Left kidney (tissue), 8 donors: ENCODE measurements around the gene HNRNPH2. TPM values are rescaled to one million over a fixed set of nuclear protein-coding genes. Genes with fewer than 3 reads are reported as not detected.

Experiments used
- DNase-seq: peaks from one replicate; pipeline ENCODE4 v3.0.0-alpha.2; 2013
- long read RNA-seq, 8 donors: transcript quantifications; one replicate each; lab custom pipeline, GENCODE V29; 2026
- polyA plus RNA-seq: library from polyadenylated mRNA; unstranded; fragments of 120-200 nt; gene quantifications from one replicate; pipeline ENCODE4 v1.2.1, GENCODE V29; 2013; ENCODE audit not compliant: insufficient read length

HNRNPH2 gene
- 145 TPM for polyA plus RNA-seq
- long read RNA-seq, donor 1, transcript HNRNPH2-201 (2 exons, 2,223 nt), result major isoform, 49 of 148 reads
- long read RNA-seq, donor 1, partial matches to known transcripts, result 99 of 148 reads
- long read RNA-seq, donor 1, other reads (novel, unspliced or antisense), result 0 of 148 reads
- long read RNA-seq, donor 2, transcript HNRNPH2-201 (2 exons, 2,223 nt), result major isoform, 40 of 40 reads
- long read RNA-seq, donor 2, partial matches to known transcripts, result 0 of 40 reads
- long read RNA-seq, donor 2, other reads (novel, unspliced or antisense), result 0 of 40 reads
- long read RNA-seq, donor 3, transcript HNRNPH2-201 (2 exons, 2,223 nt), result major isoform, 26 of 26 reads
- long read RNA-seq, donor 3, partial matches to known transcripts, result 0 of 26 reads
- long read RNA-seq, donor 3, other reads (novel, unspliced or antisense), result 0 of 26 reads
- long read RNA-seq, donor 4, partial matches to known transcripts, result 0 of 2 reads
- long read RNA-seq, donor 4, other reads (novel, unspliced or antisense), result 0 of 2 reads
- long read RNA-seq, donor 5, transcript HNRNPH2-201 (2 exons, 2,223 nt), result major isoform, 62 of 62 reads
- long read RNA-seq, donor 5, partial matches to known transcripts, result 0 of 62 reads
- long read RNA-seq, donor 5, other reads (novel, unspliced or antisense), result 0 of 62 reads
- long read RNA-seq, donor 6, transcript HNRNPH2-201 (2 exons, 2,223 nt), result major isoform, 42 of 122 reads
- long read RNA-seq, donor 6, partial matches to known transcripts, result 80 of 122 reads
- long read RNA-seq, donor 6, other reads (novel, unspliced or antisense), result 0 of 122 reads
- long read RNA-seq, donor 7, transcript HNRNPH2-201 (2 exons, 2,223 nt), result major isoform, 60 of 157 reads
- long read RNA-seq, donor 7, partial matches to known transcripts, result 97 of 157 reads
- long read RNA-seq, donor 7, other reads (novel, unspliced or antisense), result 0 of 157 reads
- long read RNA-seq, donor 8, transcript HNRNPH2-201 (2 exons, 2,223 nt), result major isoform, 18 of 18 reads
- long read RNA-seq, donor 8, partial matches to known transcripts, result 0 of 18 reads
- long read RNA-seq, donor 8, other reads (novel, unspliced or antisense), result 0 of 18 reads

GRCh38 chrX:101407748-101408531 is at the start of gene HNRNPH2, which contains the start of gene GLA:
HNRNPH2 (plus strand) TSS chrX:101408222; CDS start chrX:101411989, 3,767 bp downstream.
GLA (minus strand) TSS chrX:101407925; CDS start chrX:101407903, 22 bp downstream.
- peak; percentile 95 for DNase-seq

- no peak for DNase-seq
These were observed 48.1 kb upstream of the HNRNPH2 start for GRCh38 chrX:101359966-101360365.

DNA sequence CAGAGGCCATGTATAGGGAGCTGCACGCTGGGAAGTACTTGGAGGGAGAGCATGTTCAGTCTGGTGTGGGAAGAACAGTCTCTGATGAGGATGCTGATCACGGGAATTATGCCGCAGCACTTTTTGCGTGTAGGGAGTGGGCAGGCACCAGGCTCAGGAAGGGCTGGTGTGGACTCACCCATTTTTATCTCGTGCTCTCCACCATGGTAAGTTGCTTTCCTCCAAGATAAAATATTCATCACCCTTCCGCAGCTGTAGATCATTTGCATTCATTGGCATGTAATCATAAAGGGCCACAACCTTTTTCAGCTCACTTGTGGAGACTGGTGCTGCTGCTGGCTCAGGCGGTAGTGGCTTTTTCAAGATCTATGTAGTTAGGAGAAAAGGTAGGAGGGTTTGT is 47.6 kb upstream of the HNRNPH2 start:
- DNase-seq, result no peak

DNA sequence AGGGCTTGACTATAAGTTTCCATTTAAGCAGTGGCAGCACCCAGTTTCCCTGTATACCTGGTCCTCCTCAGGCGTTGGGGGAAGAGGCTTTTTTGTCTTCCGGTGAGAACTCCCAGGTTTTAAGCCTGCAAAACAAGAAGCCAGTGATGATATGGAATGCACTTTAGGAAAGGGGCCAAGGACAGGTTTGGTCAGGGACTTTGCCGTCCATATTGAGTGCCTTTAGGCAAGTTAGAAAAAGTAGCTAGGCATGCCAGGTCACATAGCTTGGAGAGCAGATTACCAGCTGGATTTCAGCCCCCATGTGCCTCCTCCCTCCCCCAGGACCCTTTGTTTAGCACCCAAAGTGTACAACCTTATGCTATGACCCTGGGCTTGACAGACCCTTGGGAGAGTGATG is 45.9 kb upstream of the HNRNPH2 start:
- DNase-seq, result no peak

GRCh38 chrX:101362757-101363156 is 45.3 kb upstream of the HNRNPH2 start:
- DNase-seq, result no peak

DNA sequence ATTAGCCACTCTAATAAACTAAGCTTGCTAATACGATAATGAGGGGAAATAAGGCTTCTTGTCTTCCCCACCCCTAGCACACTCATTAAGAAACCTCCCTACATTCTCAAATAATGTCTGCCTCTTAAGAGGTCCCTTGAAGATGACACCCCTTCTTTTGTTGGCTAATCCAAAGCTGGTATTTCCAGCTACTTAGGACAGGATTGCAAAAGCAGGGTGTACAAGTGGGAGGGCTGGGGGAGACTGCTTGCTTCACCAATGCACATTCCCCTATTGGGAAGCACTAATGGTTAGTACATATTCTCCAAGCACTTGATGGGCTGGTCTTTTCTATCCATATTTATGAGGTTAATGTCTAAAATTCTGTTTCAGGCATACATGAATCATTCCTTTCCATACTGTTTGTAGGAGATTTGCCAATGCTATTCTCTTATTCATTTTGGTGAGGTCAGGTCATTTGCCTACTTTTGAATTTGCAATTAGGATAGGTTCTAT is 42.7 kb upstream of the HNRNPH2 start:
- DNase-seq, result no peak

GRCh38 chrX:101368800-101369199 is 39.2 kb upstream of the HNRNPH2 start:
- DNase-seq, result no peak

DNA sequence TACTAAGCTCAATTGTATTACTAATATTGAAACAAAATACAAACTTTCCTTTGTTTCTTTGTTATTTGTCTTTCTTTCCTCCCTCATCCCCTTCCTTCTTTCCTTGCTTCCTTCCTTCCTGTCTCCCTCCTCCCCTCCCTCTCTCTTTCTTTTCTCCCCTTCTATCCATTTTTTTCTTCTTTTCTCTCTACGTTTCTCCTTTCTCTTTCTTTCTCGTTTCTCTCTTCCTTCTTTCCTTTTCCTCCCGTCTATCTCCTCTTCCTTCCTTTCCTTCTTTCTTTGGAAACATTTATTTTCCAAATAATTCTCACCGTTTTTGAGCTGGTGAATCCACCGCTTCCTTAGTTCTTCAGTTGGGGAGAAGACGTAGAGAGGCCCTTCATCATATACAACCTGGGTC is 38.3 kb upstream of the HNRNPH2 start:
- no peak for DNase-seq

GRCh38 chrX:101370888-101371504 is 37.0 kb upstream of the HNRNPH2 start:
- DNase-seq, result no peak

- DNase-seq, result no peak
These were observed 30.5 kb upstream of the HNRNPH2 start for GRCh38 chrX:101377547-101377946.

DNA sequence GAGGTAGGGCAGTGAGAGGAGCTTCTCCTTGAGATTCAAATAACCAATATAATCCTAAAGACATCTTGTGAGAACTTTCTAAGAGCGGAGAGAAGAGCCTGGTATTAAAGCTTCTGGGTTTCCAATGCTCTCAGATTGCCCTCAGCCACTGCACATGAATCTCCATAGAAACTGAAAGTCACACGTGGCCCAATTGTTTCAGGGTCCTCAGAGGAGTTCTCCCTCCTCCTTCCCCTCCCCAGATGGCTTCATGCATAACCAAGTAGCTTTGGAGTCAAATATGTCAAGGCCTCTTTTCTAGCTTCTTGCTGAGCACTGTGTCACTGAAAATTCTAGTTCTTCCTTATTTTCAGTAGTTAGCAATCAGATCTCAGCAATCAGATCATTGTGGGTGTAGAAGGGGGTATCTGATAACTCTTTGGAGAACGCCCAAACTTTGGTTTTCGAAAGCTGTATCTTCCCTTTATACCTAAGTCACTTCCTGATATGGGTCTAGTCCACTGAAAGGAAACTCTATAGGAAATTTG is 24.3 kb upstream of the HNRNPH2 start:
- DNase-seq, result no peak

- no peak for DNase-seq
These were observed 22.9 kb upstream of the HNRNPH2 start for GRCh38 chrX:101385026-101385684.

GRCh38 chrX:101385795-101386541 is 22.1 kb upstream of the HNRNPH2 start, which contains the start of gene BTK:
BTK (minus strand) TSS chrX:101386191; CDS start chrX:101375284, 10,907 bp downstream.
- DNase-seq, result no peak

DNA sequence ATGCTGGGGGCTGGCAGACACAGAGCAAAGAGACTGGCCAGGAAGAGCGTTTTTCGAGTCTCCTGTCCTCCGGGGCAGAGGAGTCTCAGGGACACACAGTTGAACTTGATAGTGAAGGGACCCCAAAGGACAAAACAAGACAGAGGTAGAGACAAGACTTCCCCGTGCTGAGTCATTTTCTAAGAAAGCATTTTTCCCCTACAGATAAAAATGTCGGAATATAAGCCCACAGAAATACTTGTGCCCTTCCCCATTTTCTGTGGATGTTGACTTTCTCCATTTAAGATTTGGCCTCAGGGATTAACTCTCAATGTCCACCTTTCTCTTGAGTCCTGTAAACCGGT is 21.5 kb upstream of the HNRNPH2 start:
- no peak for DNase-seq

DNA sequence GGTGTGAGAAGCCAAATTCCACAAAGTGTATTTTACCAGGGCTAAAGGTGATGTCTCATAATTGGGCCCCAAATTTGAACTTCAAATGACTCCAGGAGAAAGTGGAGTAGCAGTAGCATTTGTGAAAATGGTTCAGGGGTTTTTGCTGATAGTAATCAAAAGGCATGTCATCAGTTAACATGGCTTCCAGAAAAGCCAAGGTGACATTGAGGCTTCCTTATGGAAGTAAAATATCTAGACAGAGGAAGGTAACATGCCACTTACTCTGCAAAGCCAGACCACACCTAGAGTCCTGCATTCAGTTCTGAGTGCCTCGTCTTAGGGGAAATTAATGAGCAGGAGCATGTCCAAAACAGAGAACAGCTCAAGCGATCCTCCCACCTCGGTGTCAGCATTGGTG is 19.4 kb upstream of the HNRNPH2 start:
- no peak for DNase-seq

GRCh38 chrX:101390664-101391525 is 17.1 kb upstream of the HNRNPH2 start, which contains the start of gene RPL36A:
RPL36A (plus strand) TSS chrX:101391011; CDS start chrX:101391044, 33 bp downstream.
- peak; percentile 85 for DNase-seq

- DNase-seq, result no peak
These were observed 16.2 kb upstream of the HNRNPH2 start for GRCh38 chrX:101391831-101392230.
